ENCODE measurements around the gene PRND. TPM values are rescaled to one million over a fixed set of nuclear protein-coding genes. Genes with fewer than 3 reads are reported as not detected.

Gene PRND
- polyA plus RNA-seq, 2 of the 4 experiments (the other 2 are of a cell fraction), result not detected

- no peak for ATAC-seq
- no peak for TF ChIP-seq ZC3H11A (IDR thresholded peaks at IDR 0.05)
- TF ChIP-seq FOXS1 (CRISPR knock-in tag; IDR thresholded peaks at IDR 0.05), result no peak
- TF ChIP-seq MAFK (IDR thresholded peaks at IDR 0.05; ENCODE audit: partially characterized antibody), result no peak
- no peak for TF ChIP-seq MYC (IDR thresholded peaks at IDR 0.05; ENCODE audit: borderline replicate concordance, low read length)
- no peaks in the 10 kb centered on the region for H3K4me1 ChIP-seq
- no peak for FAIRE-seq
- no peaks in the 10 kb centered on the region for H3K9me3 ChIP-seq
- H3K4me3 ChIP-seq, result no peak overlapping the region
- POLR2A ChIA-PET, result interaction anchor here (0.7 kb wide), 1 partner anchor 164 kb away, joined by 6 read pairs; no protein-coding TSS in a partner anchor
- 96% methylated on average over 6 of the region's 6 CpGs for WGBS (ENCODE audit: missing lambda C conversion rate)
- CTCF ChIA-PET, result interaction anchor here (0.6 to 1.0 kb wide), 3 partner anchors 10 to 490 kb away, joined by 3 to 5 read pairs (median 3); no protein-coding TSS in a partner anchor
- no peak overlapping the region for H3K4me2 ChIP-seq
- no peak overlapping the region for H3K27ac ChIP-seq
- DNase-seq (ENCODE audit: low read depth in 1 of 2, low spot score in 1 of 2), result no peak
Observed at GRCh38 chr20:4710106-4710475, 11.6 kb upstream of the PRND start.

GRCh38 chr20:4711511-4711910, 10.2 kb upstream of the PRND start:
- FAIRE-seq (peak; percentile 49), ATAC-seq (no peak), DNase-seq (ENCODE audit: low read depth in 1 of 2, low spot score in 1 of 2) (no peak)
- ChIA-PET POLR2A (no interaction called here), CTCF (no interaction called here)
- 80% methylated on average over 5 of the region's 5 CpGs for WGBS (ENCODE audit: missing lambda C conversion rate)
- TF ChIP-seq ZC3H11A (IDR thresholded peaks at IDR 0.05) (no peak), MAFK (IDR thresholded peaks at IDR 0.05; ENCODE audit: partially characterized antibody) (no peak), POLR2AphosphoS2 (conservative IDR thresholded peaks at IDR 0.05; ENCODE audit: low read length) (no peak), HDAC2 (IDR thresholded peaks at IDR 0.05) (no peak), RARB (CRISPR knock-in tag; IDR thresholded peaks at IDR 0.05) (no peak), EHMT2 (IDR thresholded peaks at IDR 0.05; ENCODE audit: low read depth) (no peak), NR3C1 (IDR thresholded peaks at IDR 0.05) (no peak), PHF8 (IDR thresholded peaks at IDR 0.05; ENCODE audit: borderline replicate concordance, low read depth) (no peak), EP300 (IDR thresholded peaks at IDR 0.05) (no peak), REST (IDR thresholded peaks at IDR 0.05) (no peak)
- Histone ChIP-seq H3K27ac (no peak overlapping the region), H3K4me2 (no peak overlapping the region), H3K9me3 (no peaks in the 10 kb centered on the region), H3K4me3 (no peak overlapping the region), H3K4me1 (no peaks in the 10 kb centered on the region)

- CTCF ChIA-PET, result interaction anchor here (1.2 to 15.3 kb wide), 5 partner anchors 8 to 242 kb away, joined by 3 to 378 read pairs (median 4); no protein-coding TSS in a partner anchor
- H3K4me1 ChIP-seq, result no peaks in the 10 kb centered on the region
- peak; percentile 32 for FAIRE-seq
- 32% methylated on average over 7 of the region's 7 CpGs for WGBS (ENCODE audit: missing lambda C conversion rate)
- H3K4me2 ChIP-seq, result no peak overlapping the region
- no peak for TF ChIP-seq E2F6 (IDR thresholded peaks at IDR 0.05; ENCODE audit: borderline replicate concordance, low read depth)
- no peak for TF ChIP-seq NR3C1 (IDR thresholded peaks at IDR 0.05)
- no peak for TF ChIP-seq RFX5 (IDR thresholded peaks at IDR 0.05)
- no peak for TF ChIP-seq CBX8 (IDR thresholded peaks at IDR 0.05)
- TF ChIP-seq MAZ (IDR thresholded peaks at IDR 0.05; ENCODE audit: borderline replicate concordance, low read depth, low read length), result no peak
- TF ChIP-seq SREBF2 (IDR thresholded peaks at IDR 0.05), result no peak
- TF ChIP-seq BCL3 (IDR thresholded peaks at IDR 0.05), result no peak
- TF ChIP-seq CEBPB (IDR thresholded peaks at IDR 0.05), result no peak
- no peak for TF ChIP-seq USF2 (IDR thresholded peaks at IDR 0.05)
- TF ChIP-seq NFE2L2 (conservative IDR thresholded peaks at IDR 0.05; ENCODE audit: low read length), result no peak
- no peak for TF ChIP-seq RAD21 (conservative IDR thresholded peaks at IDR 0.05 in 1 of 2, IDR thresholded peaks at IDR 0.05 in 1 of 2)
- no peak for TF ChIP-seq RCOR1 (IDR thresholded peaks at IDR 0.05; ENCODE audit: low read depth, low read length)
- no peak for TF ChIP-seq HEYL (CRISPR knock-in tag; IDR thresholded peaks at IDR 0.05)
- no peaks in the 10 kb centered on the region for H3K9me3 ChIP-seq
- H3K27ac ChIP-seq, result no peak overlapping the region
- DNase-seq (ENCODE audit: low read depth in 1 of 2, low spot score in 1 of 2), result peak in 1 of 2 experiments; percentile 41
- H3K4me3 ChIP-seq, result no peak overlapping the region
- POLR2A ChIA-PET, result no interaction called here
- ATAC-seq, result peak; percentile 23 to 36; a peak in 2 of 6 replicates
Observed at GRCh38 chr20:4713401-4713800, 8.3 kb upstream of the PRND start.

Measured in A549 (cell line).